ENCODE measurements around the gene STOX2.

- TF ChIP-seq POLR2AphosphoS5 (IDR thresholded peaks at IDR 0.05; ENCODE audit: low read depth, low read length) (no peak), CTCF (IDR thresholded peaks at IDR 0.05) (no peak), TCF12 (IDR thresholded peaks at IDR 0.05) (no peak), CHD2 (IDR thresholded peaks at IDR 0.05; ENCODE audit: low read length, partially characterized antibody) (no peak), REST (IDR thresholded peaks at IDR 0.05; ENCODE audit: low read depth, low read length) (no peak), EP300 (IDR thresholded peaks at IDR 0.05; ENCODE audit: borderline replicate concordance in 1 of 2, low read depth in 1 of 2, low read length in 1 of 2) (no peak), SMC3 (IDR thresholded peaks at IDR 0.05; ENCODE audit: low read depth, low read length) (no peak), ZBTB33 (IDR thresholded peaks at IDR 0.05; ENCODE audit: borderline replicate concordance, low read depth) (no peak), RAD21 (IDR thresholded peaks at IDR 0.05; ENCODE audit: low read length) (no peak)
- TF ChIP-seq, protein P1, sequence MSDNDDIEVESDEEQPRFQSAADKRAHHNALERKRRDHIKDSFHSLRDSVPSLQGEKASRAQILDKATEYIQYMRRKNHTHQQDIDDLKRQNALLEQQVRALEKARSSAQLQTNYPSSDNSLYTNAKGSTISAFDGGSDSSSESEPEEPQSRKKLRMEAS (IDR thresholded peaks at IDR 0.05; ENCODE audit: low read depth) = no peak
Observed at GRCh38 chr4:184046148-184046547, 141.0 kb downstream of the STOX2 start.

Data from SK-N-SH (cell line).